DOHH2 (cell line): Measurements from ENCODE around the gene RALGAPA2.

Source experiments
- H3F3A ChIP-seq: fragments of 200-600 bp; sonication (generic), shearing (Covaris generic); 2 replicates; pipeline ENCODE4 v1.6.0; 2016; ENCODE audit warnings: antibody characterized with exemption, mild to moderate bottlenecking; ENCODE audit not compliant: control insufficient read depth, insufficient read depth
- H3K27ac ChIP-seq: fragments of 200-600 bp; sonication (generic); 2 replicates; pipeline ENCODE4 v1.5.1; 2014; ENCODE audit warnings: low read depth, mild to moderate bottlenecking, low read length, moderate library complexity
- H3K27me3 ChIP-seq: fragments of 200-600 bp; sonication (generic); 2 replicates; pipeline ENCODE4 v1.6.1; 2014; ENCODE audit warnings: mild to moderate bottlenecking, low read length, mixed read lengths; ENCODE audit not compliant: control insufficient read depth
- H3K36me3 ChIP-seq: fragments of 200-600 bp; sonication (generic); 2 replicates; pipeline ENCODE4 v1.6.1; 2014; ENCODE audit warnings: mild to moderate bottlenecking, low read length, moderate library complexity, mixed read lengths; ENCODE audit not compliant: control insufficient read depth
- H3K4me1 ChIP-seq: fragments of 200-600 bp; sonication (generic); 2 replicates; pipeline ENCODE4 v1.6.1; 2014; ENCODE audit warnings: mild to moderate bottlenecking, low read length, mixed read lengths; ENCODE audit not compliant: control insufficient read depth
- H3K4me2 ChIP-seq: fragments of 200-600 bp; sonication (generic); 2 replicates; pipeline ENCODE4 v1.6.0; 2014; ENCODE audit warnings: mild to moderate bottlenecking, low read length, moderate library complexity
- H3K4me3 ChIP-seq: fragments of 200-600 bp; sonication (generic); 2 replicates; pipeline ENCODE4 v1.5.1; 2014; ENCODE audit warnings: mild to moderate bottlenecking, low read length, mixed read lengths
- H3K79me2 ChIP-seq: fragments of 200-600 bp; sonication (generic); 2 replicates; pipeline ENCODE4 v1.6.1; 2014; ENCODE audit warnings: mild to moderate bottlenecking, low read length, mixed read lengths; ENCODE audit not compliant: control insufficient read depth
- H3K9me2 ChIP-seq: fragments of 200-600 bp; sonication (generic); replicated peaks from 2 replicates; pipeline ENCODE4 v1.6.1; 2014; ENCODE audit warnings: mild to moderate bottlenecking, low read length, mixed read lengths; ENCODE audit not compliant: control insufficient read depth
- H3K9me3 ChIP-seq: fragments of 200-600 bp; sonication (generic); 2 replicates; pipeline ENCODE4 v1.6.1; 2014; ENCODE audit warnings: antibody characterized with exemption, low read length, mixed read lengths; ENCODE audit not compliant: control insufficient read depth, insufficient read depth
- H4K20me1 ChIP-seq: fragments of 200-600 bp; sonication (generic); 2 replicates; pipeline ENCODE4 v1.6.0; 2014; ENCODE audit warnings: low read depth, mild to moderate bottlenecking, antibody characterized with exemption, low read length, moderate library complexity; ENCODE audit not compliant: control insufficient read depth, insufficient read depth
- EZH2phosphoT487 ChIP-seq: fragments of 200-600 bp; sonication (generic); IDR thresholded peaks from 2 replicates; pipeline ENCODE4 v1.6.1; 2017; ENCODE audit warnings: borderline replicate concordance, mild to moderate bottlenecking, antibody characterized with exemption, low read length, moderate library complexity, mixed read lengths
- TF ChIP-seq, protein P1 (sequence below): fragments of 200-600 bp; sonication (generic); IDR thresholded peaks from one replicate; pipeline ENCODE4 v1.5.1; 2014; ENCODE audit warnings: antibody characterized with exemption, mild to moderate bottlenecking, low read depth, low read length; ENCODE audit not compliant: poor library complexity, severe bottlenecking

Gene RALGAPA2

GRCh38 chr20:20702330-20703245 is 9.9 kb downstream of the RALGAPA2 start:
- H4K20me1 ChIP-seq: no peaks in the 10 kb centered on the region
- H3K27ac ChIP-seq: no peak overlapping the region
- no peaks in the 10 kb centered on the region for H3K79me2 ChIP-seq
- no peaks in the 10 kb centered on the region for H3K27me3 ChIP-seq
- no peak overlapping the region for H3K4me2 ChIP-seq
- TF ChIP-seq, protein P1, sequence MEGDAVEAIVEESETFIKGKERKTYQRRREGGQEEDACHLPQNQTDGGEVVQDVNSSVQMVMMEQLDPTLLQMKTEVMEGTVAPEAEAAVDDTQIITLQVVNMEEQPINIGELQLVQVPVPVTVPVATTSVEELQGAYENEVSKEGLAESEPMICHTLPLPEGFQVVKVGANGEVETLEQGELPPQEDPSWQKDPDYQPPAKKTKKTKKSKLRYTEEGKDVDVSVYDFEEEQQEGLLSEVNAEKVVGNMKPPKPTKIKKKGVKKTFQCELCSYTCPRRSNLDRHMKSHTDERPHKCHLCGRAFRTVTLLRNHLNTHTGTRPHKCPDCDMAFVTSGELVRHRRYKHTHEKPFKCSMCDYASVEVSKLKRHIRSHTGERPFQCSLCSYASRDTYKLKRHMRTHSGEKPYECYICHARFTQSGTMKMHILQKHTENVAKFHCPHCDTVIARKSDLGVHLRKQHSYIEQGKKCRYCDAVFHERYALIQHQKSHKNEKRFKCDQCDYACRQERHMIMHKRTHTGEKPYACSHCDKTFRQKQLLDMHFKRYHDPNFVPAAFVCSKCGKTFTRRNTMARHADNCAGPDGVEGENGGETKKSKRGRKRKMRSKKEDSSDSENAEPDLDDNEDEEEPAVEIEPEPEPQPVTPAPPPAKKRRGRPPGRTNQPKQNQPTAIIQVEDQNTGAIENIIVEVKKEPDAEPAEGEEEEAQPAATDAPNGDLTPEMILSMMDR: no peak
- no peak for TF ChIP-seq EZH2phosphoT487
- no peaks in the 10 kb centered on the region for H3K9me2 ChIP-seq
- no peaks in the 10 kb centered on the region for H3K9me3 ChIP-seq
- no peaks in the 10 kb centered on the region for H3K36me3 ChIP-seq
- H3K4me1 ChIP-seq: no peaks in the 10 kb centered on the region
- H3K4me3 ChIP-seq: no peak overlapping the region
- no peaks in the 10 kb centered on the region for H3F3A ChIP-seq

DNA sequence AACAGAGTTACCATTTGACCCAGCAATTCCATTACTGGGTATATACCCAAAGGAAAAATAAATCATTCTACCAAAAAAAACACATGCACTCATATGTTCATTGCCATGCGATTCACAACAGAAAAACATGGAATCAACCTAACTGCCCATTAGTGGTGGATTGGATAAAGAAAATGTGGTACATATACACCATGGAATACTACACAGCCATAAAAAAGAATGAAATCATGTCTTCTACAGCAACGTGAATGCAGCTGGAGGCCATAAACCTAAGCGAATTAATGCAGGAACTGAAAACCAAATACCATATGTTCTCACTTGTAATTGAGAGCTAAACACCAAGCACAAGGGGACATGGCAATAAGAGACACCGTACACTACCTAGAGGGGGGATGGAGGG is 12.5 kb downstream of the RALGAPA2 start:
- Histone ChIP-seq H4K20me1 (no peaks in the 10 kb centered on the region), H3K4me3 (no peak overlapping the region), H3K4me1 (no peaks in the 10 kb centered on the region), H3F3A (no peaks in the 10 kb centered on the region), H3K4me2 (no peak overlapping the region), H3K27ac (no peak overlapping the region), H3K36me3 (no peaks in the 10 kb centered on the region), H3K9me3 (no peaks in the 10 kb centered on the region), H3K27me3 (no peaks in the 10 kb centered on the region), H3K79me2 (no peaks in the 10 kb centered on the region), H3K9me2 (no peaks in the 10 kb centered on the region)
- TF ChIP-seq, protein P1: no peak
- TF ChIP-seq EZH2phosphoT487: no peak

DNA sequence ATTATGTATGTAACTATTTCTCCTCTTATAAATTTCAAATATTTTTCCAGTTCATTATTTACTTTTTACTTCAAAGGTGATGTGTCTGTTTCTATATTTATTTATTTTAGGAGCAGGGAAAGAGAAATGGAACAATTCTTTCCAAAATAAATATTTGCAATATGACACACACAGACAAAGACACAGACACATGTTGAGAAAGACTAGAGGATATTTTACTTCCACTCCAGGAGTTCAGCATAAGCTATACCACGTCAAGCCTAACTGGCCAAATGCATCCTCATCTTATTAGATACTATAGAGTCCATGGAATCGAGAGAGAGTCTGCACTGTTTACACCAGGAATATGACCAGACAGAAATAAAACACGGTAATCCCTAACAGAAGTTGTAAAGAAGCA is 13.3 kb downstream of the RALGAPA2 start:
- no peaks in the 10 kb centered on the region for H3K79me2 ChIP-seq
- H3K36me3 ChIP-seq: no peaks in the 10 kb centered on the region
- no peaks in the 10 kb centered on the region for H3K9me2 ChIP-seq
- H3K9me3 ChIP-seq: no peaks in the 10 kb centered on the region
- TF ChIP-seq EZH2phosphoT487: no peak
- TF ChIP-seq, protein P1: no peak
- no peaks in the 10 kb centered on the region for H3K4me1 ChIP-seq
- H3F3A ChIP-seq: no peaks in the 10 kb centered on the region
- no peaks in the 10 kb centered on the region for H3K27me3 ChIP-seq
- H3K4me3 ChIP-seq: no peak overlapping the region
- no peak overlapping the region for H3K4me2 ChIP-seq
- H3K27ac ChIP-seq: no peak overlapping the region
- no peaks in the 10 kb centered on the region for H4K20me1 ChIP-seq
